Large intestine (tissue), 3 donors: ENCODE results near the gene BANF2. TPM values are rescaled to one million over a fixed set of nuclear protein-coding genes. Genes with fewer than 3 reads are reported as not detected.
"Not testable (repeated sequence)": the region's sequence is repeated elsewhere in the genome, so short reads cannot be mapped to it uniquely, and the experiment has no call there.

ENCODE experiments used
- DNase-seq, 2 donors: peaks; one replicate each; pipeline versions ENCODE4 v3.0.0 to v3.0.0-alpha.2; 2013
- H3K27ac ChIP-seq: one replicate; pipeline ENCODE4 v1.5.1; 2013; ENCODE audit warnings: low read length
- H3K27me3 ChIP-seq: 2 replicates; pipeline ENCODE4 v1.6.1; 2013; ENCODE audit warnings: low read length; ENCODE audit not compliant: control insufficient read depth, insufficient read depth
- H3K36me3 ChIP-seq: 2 replicates; pipeline ENCODE4 v1.6.1; 2013; ENCODE audit warnings: low read length; ENCODE audit not compliant: control insufficient read depth, insufficient read depth
- H3K4me1 ChIP-seq: one replicate; pipeline ENCODE4 v1.6.1; 2013; ENCODE audit warnings: low read length; ENCODE audit not compliant: control insufficient read depth, insufficient read depth
- H3K4me3 ChIP-seq: one replicate; pipeline ENCODE4 v1.5.1; 2013; ENCODE audit warnings: low read length
- H3K9me3 ChIP-seq: one replicate; pipeline ENCODE4 v1.6.1; 2013; ENCODE audit warnings: mild to moderate bottlenecking, low read depth, low read length, moderate library complexity; ENCODE audit not compliant: control insufficient read depth
- WGBS: methylation state at CpG from one replicate; pipeline ENCODE4 v1.1.5; 2013; ENCODE audit warnings: low lambda C conversion rate; ENCODE audit not compliant: insufficient coverage; 5-methylcytosine and 5-hydroxymethylcytosine counted together
- polyA plus RNA-seq: library from polyadenylated mRNA; unstranded; fragments of 120-200 nt; gene quantifications from one replicate; pipeline ENCODE4 v1.2.1, GENCODE V29; 2013

The BANF2 gene
- polyA plus RNA-seq, 1 donor: not detected

DNA sequence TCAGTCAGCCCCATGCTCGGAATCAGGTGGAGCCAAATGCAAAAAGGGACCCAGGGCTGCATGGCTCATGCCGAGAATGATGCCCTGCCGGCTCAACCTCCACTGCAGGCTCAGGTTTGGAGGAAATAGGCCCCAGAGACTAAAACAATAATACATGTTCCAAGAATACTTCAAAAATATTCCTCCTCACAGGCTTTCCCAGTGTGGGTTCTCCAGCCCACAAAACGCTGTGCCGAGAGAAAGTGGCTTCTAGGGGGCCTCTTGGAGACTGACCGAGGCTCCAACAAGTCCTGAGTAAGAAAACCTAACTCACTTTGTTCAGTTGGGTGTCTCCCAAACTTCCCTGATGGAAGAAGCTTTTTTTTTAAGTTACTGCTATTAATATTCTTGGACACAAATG, 73.9 kb downstream of the BANF2 start:
- no peak for DNase-seq
- Histone ChIP-seq H3K36me3 (no peaks in the 10 kb centered on the region), H3K4me1 (no peaks in the 10 kb centered on the region), H3K27me3 (no peaks in the 10 kb centered on the region), H3K9me3 (peaks cover 4% of the 10 kb centered on the region), H3K4me3 (no peak overlapping the region), H3K27ac (no peak overlapping the region)
- WGBS: no CpG with 5 or more reads among the region's 6 CpGs

DNA sequence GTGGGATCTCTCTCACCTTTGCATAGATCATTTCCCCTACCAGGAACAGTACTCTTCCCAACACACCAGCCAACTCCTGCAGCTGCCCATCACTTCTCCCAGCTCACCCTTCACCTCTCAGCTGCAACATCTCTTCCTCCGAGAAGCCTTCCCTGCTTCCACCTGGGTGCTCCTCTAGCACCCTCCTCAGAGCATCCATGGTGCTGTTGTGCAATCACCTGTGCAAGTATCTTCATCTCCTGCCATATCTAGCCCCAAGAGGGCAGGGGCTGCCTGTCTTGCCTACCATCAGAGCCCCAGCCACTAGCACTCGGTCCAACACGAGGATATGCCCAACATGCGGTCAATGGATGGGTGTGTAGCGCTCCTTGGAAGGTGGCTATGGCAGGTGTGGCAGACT, 75.8 kb downstream of the BANF2 start:
- no peak for DNase-seq
- no peaks in the 10 kb centered on the region for H3K27me3 ChIP-seq
- no peaks in the 10 kb centered on the region for H3K4me1 ChIP-seq
- no CpG with 5 or more reads among the region's 5 CpGs for WGBS
- no peak overlapping the region for H3K27ac ChIP-seq
- H3K36me3 ChIP-seq: no peaks in the 10 kb centered on the region
- no peak overlapping the region for H3K4me3 ChIP-seq
- peaks cover 8% of the 10 kb centered on the region for H3K9me3 ChIP-seq

DNA sequence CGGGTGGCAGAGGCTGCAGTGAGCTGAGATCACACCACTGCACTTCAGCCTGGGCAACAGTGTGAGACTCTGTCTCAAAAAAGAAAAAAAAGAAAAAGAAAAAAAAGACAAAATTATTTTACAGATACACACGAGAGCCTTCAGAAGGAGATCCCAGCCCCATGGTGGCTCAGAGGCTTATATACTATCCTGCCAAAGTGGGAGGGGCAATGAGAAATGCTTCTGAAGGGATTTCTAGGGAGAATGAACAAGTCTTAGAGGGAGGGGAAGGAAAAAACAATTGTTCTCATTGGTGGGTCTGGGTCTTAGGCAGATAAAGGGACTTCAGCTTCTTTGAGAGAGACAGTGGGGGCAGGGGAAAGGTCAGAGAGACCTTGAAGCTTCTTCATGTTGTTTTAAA, 76.8 kb downstream of the BANF2 start:
- 100% methylated on average over 1 of the region's 2 CpGs for WGBS

DNA sequence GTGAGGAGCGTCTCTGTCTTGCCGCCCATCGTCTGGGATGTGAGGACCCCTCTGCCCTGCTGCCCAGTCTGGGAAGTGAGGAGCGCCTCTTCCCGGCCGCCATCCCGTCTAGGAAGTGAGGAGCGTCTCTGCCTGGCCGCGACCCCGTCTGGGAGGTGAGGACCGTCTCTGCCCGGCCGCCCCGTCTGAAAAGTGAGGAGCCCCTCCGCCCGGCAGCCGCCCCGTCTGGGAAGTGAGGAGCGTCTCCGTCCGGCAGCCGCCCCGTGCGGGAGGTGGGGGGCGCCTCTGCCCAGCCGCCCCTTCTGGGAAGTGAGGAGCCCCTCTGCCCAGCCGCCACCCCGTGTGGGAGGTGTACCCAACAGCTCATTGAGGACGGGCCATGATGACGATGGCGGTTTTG, 79.2 kb downstream of the BANF2 start:
- not testable (repeated sequence) for H3K27me3 ChIP-seq, H3K27ac ChIP-seq, H3K4me1 ChIP-seq, H3K36me3 ChIP-seq, H3K9me3 ChIP-seq, H3K4me3 ChIP-seq, DNase-seq
- WGBS: no CpG with 5 or more reads among the region's 32 CpGs

More for the DNA sequence above, 76.8 kb downstream of the BANF2 start:
- Histone ChIP-seq H3K9me3 (peaks cover 8% of the 10 kb centered on the region), H3K27me3 (no peaks in the 10 kb centered on the region), H3K4me1 (no peaks in the 10 kb centered on the region), H3K36me3 (no peaks in the 10 kb centered on the region), H3K27ac (no peak overlapping the region), H3K4me3 (no peak overlapping the region)
- DNase-seq: no peak

DNA sequence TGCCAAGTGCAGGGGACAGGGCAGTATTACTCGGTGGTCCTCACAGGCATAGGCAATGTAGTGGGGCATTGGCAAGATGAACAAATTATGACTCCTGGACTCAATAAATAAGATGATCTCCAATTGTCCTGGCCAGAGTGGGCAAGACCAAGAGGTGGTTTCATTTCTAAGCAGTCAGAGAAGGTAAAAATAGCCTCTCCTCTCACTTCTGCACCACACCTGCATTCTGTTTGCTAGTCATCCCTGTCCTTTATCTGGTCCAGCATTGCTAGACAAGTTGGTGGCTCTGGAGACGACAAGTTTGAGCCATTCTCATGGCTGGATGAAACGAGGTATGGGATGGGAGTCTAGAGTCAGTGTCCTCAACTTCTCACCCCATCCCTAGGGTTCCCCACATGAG, 83.0 kb downstream of the BANF2 start:
- WGBS: no CpG with 5 or more reads among the region's 3 CpGs
- H3K36me3 ChIP-seq: no peaks in the 10 kb centered on the region
- no peak overlapping the region for H3K4me3 ChIP-seq
- H3K4me1 ChIP-seq: no peaks in the 10 kb centered on the region
- H3K9me3 ChIP-seq: peaks cover 8% of the 10 kb centered on the region
- no peak overlapping the region for H3K27ac ChIP-seq
- no peak for DNase-seq
- no peaks in the 10 kb centered on the region for H3K27me3 ChIP-seq

DNA sequence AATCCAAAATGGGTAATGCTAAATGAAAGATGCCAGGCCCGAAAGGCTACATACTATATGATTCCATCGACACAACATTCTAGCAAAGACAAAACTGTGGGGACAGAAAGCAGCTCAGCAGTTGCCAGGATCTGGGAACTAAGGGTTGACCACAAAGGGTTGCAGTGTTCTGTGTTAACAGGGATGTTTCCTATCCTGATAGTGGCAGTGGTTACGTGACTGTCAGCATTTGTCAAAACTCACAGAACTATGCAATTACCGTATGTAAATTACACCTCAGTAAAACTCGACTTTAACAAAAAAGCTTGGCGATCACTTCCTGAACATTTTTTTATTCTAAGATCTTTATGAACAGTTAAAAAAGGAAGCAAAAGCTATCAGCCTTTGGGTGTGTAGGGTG, 83.9 kb downstream of the BANF2 start:
- Histone ChIP-seq H3K4me3 (no peak overlapping the region), H3K9me3 (peaks cover 4% of the 10 kb centered on the region), H3K4me1 (no peaks in the 10 kb centered on the region), H3K36me3 (no peaks in the 10 kb centered on the region), H3K27ac (no peak overlapping the region), H3K27me3 (no peaks in the 10 kb centered on the region)
- DNase-seq: no peak
- WGBS: 80% methylated on average over 1 of the region's 6 CpGs

DNA sequence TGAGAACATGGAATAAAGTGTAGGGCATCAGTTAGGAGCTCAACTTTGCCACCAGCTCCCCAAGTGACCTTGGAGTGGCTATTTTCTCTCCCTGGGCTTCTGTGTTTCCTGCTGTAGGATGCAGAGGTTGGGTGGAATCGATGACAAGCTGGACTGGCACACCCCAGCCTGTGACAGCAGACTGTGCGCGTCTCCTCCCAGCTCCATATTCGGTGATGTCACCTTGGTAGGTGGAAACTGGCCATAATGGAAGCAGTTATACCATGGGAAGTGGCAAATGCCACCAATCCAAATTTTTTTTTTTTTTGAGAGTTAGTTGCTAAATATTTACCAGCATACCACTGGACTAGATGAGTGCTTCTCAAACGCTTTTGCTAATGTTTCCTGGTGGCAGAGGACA, 85.2 kb downstream of the BANF2 start:
- Histone ChIP-seq H3K36me3 (no peaks in the 10 kb centered on the region), H3K4me1 (no peaks in the 10 kb centered on the region), H3K27ac (no peak overlapping the region), H3K9me3 (no peaks in the 10 kb centered on the region), H3K27me3 (no peaks in the 10 kb centered on the region), H3K4me3 (no peak overlapping the region)
- no peak for DNase-seq
- WGBS: 20% methylated on average over 1 of the region's 5 CpGs

Other genes with a start within 250 kb of the BANF2 start
- gene BFSP1, start 168.6 kb upstream of the BANF2 start, polyA plus RNA-seq: 1.1 TPM
- gene DSTN, start 129.9 kb upstream of the BANF2 start, polyA plus RNA-seq: 304 TPM
- gene RRBP1, start 17.7 kb upstream of the BANF2 start, polyA plus RNA-seq: 175 TPM